Kidney glomerular epithelial cell (primary cell): Measurements from ENCODE around the gene RHOH.

ENCODE experiments used
- DNase-seq: peaks from one replicate; lab custom pipeline; 2025; lab: John Stamatoyannopoulos, UW

The RHOH gene

GRCh38 chr4:40190019-40190418 lies 6.8 kb upstream of the RHOH start:
- no peak for DNase-seq

DNA sequence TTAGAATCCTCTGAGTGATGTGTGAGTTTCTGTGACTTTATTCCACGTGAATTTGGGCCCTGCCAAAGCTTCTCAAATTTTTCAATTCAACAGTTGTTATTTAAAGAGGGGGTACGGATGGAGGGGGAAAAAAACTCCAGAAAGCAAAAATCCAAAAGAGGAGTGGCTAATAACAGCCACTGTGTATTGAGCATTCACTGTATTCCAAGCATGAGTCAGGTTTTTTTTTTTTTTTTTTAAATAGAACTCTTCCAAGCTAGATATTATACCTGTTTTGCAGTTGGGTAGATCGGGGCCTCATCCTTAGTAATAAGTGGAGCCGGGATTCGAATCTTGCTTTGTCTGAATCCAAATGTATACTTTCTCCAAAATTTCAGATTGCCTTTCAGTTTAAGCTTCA lies 6.4 kb upstream of the RHOH start:
- DNase-seq: no peak

DNA sequence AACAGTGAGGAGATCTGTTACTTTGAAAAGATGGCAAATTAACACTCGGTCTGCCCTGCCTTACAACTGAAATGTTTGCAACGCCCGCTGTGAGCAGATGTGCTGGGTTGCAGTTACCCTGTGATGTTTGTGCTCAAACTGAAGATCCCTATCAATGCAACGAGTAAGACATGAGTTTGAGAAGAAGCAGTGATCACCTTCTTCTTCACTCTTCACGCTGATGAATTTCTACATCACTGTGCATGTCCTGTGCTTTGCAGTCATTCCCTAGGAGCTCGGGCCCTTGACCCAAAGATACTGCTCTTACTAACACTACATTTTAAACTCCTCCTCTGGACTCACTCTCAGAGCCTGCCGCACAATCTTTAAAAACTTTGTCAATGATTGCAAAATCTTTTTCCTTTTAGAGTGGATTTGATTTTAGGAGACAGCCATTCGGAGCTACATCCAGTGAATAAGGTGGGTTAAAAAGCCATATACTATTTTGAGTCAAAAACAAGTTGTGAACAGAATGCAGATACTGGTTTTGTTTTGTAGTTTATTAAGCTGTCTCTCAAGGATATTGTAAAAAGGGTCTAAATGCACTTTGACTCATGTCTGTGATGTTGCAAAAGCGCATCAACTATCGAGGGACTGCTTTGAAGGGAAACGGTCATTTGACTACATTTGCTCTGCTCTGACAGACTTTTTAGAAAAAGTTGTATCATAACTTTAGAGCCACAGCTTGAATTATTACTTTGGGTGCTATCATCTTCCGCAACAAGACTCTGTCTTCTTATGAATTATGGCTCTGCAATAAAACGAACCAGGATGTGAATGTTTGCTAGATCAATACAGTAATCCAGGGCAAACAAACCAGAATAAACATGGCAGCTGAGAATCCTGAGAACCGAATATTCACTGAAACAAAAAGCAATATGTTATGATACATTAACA lies 5.7 kb upstream of the RHOH start:
- DNase-seq: no peak

GRCh38 chr4:40192114-40193015 lies 4.5 kb upstream of the RHOH start:
- DNase-seq: no peak

GRCh38 chr4:40193016-40193571 lies 3.7 kb upstream of the RHOH start:
- DNase-seq: no peak

GRCh38 chr4:40193578-40193977 lies 3.3 kb upstream of the RHOH start:
- DNase-seq: no peak

DNA sequence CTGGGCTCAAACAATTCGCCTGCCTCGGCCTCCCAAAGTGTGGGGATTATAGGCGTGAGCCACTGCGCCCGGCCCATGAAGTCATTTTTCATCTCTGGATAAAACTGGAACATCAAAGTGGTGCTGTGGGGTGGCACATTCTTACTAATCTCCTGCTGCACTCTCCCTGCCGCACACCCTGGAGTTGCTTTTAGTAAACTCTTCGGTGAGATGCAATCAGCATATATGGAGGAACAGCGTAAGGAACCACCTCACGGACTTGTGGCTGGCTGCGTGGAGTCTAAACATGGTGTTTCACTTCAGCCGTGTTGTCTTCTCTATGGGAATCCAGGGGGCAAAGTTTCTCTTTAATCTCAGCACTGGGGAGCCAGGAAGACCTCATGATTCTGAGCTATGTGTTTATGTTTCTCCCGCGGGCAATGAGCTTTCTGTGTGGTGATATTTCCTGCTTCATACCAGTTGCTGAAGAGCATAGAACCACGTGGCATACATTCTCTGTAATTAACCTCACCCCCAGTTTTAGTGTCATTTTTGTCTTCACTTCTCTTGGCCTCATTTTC lies 2.1 kb upstream of the RHOH start:
- no peak for DNase-seq

DNA sequence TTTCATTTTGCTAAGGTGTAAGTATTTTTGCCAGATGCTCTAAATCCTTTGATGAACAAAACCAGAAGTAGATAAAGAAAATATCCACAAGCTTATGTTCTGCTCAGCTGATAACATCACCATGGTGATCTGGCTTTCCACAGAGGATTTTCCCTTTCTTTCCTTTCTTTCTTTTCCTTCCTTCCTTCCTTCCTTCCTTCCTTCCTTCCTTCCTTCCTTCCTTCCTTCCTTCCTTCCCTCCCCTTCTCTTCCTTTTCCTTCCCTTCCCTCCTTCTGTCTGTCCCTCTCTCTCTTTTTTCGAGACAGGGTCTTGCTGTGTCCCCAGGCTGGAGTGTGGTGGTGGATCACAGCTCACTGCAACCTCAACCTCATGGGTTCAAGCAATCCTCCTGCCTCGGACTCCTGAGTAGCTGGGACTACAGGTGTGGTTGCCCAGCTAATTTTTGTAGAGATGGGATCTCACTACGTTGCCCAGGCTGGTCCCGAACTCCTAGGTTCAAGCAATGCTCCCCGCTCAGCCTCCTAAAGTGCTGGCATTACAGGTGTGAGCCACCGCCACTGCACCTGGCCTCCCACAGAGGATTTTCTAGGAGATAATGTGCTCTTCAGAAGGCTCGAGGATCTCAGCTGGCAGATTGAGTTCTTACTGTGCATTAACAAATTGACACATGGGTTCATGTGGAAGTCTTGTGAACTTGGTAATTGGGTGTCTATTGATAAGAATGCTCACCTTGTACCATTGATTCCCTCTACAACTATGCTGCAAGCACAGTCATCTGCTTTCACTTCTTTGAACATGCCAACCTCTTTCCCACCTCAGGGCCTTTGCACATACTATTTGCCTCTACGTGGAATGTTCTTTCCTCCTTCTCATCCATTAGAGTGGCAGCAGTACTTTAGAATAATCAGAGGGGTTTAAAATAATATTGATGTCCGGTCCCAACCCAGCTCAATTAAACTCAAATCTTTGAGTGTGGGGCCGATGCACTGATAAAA lies 1.4 kb upstream of the RHOH start:
- DNase-seq: no peak

- no peak for DNase-seq
Observed at GRCh38 chr4:40196272-40196671, 559 bp upstream of the RHOH start.

DNA sequence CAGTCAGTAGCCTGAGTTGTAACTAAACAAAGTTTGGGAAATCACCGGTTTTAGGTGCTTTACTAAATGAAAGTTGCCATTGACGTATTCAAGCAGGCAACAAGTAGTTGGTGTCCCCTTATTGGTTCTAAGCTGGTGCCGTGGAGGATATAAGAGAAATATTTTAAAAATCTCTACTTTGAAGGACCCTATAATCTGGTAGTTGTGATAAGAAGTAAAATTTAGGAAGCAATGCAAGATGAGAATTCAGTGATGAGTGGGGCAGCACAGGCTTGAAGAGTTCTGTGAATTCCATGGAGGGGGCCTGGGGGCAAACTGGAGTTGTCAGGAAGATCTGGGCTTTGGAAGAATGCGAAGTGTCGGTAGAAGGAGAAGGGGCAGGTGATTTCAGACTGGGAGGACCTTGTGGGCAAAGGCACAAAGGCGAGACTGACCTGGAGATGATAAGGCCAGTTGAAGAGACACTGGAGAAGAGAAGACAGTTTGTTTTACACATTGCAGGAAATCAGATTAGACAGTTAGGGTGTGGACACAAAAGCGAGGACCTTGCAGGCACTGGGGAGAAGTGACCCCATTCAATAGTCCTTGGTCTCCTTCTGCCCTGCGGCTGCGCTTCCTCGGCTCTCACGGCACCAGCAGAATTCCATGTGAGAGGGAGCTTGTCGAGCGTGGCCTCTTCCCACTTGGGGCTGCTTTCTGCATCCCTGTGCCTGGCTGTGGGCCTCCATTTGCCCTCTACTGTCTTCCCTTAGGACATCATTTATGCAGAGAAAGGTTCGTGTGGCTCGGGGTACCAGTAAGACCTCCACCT lies 1.3 kb downstream of the RHOH start:
- DNase-seq: no peak

DNA sequence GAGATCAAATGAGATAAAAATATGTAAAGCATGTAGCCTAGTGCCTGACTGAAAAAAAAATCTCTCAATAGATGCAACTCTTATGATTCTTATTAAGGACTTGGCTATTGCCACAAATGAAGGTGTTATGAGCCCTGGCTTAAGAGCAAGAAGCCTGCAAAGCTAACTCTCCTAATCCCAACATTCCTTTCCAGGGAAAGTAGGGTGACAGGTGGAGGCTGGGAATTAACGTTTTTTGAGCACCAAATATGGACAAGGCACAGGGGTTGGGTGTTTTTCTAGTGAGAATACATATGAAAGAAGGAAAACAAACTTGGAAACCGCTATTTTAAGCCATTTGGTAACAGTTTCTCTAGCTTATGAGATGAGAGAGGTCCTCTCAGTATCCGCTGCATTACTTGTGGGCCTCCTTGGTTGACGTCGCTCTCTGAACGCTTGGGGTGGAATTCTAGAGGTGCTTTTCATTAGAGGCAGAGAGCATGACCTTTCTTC lies 2.4 kb downstream of the RHOH start:
- no peak for DNase-seq

- no peak for DNase-seq
Observed at GRCh38 chr4:40199999-40200874, 3.4 kb downstream of the RHOH start.

GRCh38 chr4:40200875-40201801 lies 4.3 kb downstream of the RHOH start:
- DNase-seq: no peak

DNA sequence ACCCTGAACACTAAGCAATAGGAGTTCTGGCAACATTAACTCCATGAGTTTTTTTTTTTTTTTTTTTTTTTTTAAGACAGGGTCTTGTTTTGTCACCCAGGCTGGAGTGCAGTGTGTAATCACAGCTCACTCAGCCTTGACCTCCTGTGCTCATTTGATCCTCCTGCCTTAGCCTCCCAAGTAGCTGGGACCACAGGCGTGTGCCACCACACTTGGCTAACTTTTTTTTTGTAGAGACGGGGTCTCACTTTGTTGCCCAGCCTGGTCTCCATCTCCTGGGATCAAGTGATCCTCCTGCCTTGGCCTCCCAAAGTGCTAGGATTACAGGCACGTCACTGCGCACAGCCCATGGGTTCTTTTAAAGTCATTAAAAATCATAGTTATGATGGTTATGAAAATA lies 5.1 kb downstream of the RHOH start:
- no peak for DNase-seq

DNA sequence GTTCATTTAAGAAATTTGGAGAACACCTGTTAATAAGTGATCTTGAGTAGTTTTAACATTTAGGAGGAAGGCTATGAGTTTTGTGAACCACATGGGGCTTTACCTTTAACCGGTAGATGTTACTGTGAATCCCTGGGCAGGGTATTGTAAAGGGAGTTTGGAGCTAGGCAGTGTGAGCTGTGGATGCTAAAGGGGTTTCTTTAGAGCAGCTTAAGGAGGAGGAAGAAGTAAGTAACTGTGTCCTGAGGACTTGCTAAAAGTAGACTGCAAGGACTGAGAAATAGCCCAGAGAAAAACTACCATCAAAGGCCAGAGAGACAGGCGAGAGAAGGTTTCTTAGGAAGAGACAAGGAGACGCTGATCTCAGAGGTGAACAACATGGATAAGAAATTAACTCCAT lies 5.6 kb downstream of the RHOH start:
- no peak for DNase-seq

GRCh38 chr4:40204507-40205258 lies 7.9 kb downstream of the RHOH start:
- no peak for DNase-seq
